Left lung (tissue), 10 donors: ENCODE measurements around the gene SEZ6L2. TPM values are rescaled to one million over a fixed set of nuclear protein-coding genes. Genes with fewer than 3 reads are reported as not detected.
"Not testable (repeated sequence)": the region's sequence is repeated elsewhere in the genome, so short reads cannot be mapped to it uniquely, and the experiment has no call there.

Experiments
- ATAC-seq: fragments of 200-7000 bp; cut with Tn5 transposase; one replicate; pipeline ENCODE4 v1.9.1; 2020; ENCODE audit warnings: moderate library complexity
- DNase-seq, 4 donors: peaks; one replicate each; pipeline ENCODE4 v3.0.0-alpha.2; 2013 to 2020
- H3K27ac ChIP-seq, 2 donors: fragments of 200-600 bp; sonication (generic) in 1 of 2; one replicate each; pipeline versions ENCODE4 v1.5.0 to v1.8.0; 2020 to 2021
- H3K27me3 ChIP-seq, 2 donors: fragments of 200-600 bp; sonication (generic) in 1 of 2; one replicate each; pipeline versions ENCODE4 v1.5.0 to v1.8.0; 2020 to 2021
- H3K36me3 ChIP-seq, 2 donors: fragments of 200-600 bp; sonication (generic) in 1 of 2; one replicate each; pipeline versions ENCODE4 v1.5.0 to v1.8.0; 2020 to 2021
- H3K4me1 ChIP-seq, 2 donors: fragments of 200-600 bp; one replicate each; pipeline ENCODE4 v1.8.0; 2021
- H3K4me3 ChIP-seq, 2 donors: fragments of 200-600 bp; sonication (generic) in 1 of 2; one replicate each; pipeline versions ENCODE4 v1.5.0 to v1.8.0; 2020 to 2021; ENCODE audit warnings: mild to moderate bottlenecking in 1 of 2
- H3K9me3 ChIP-seq, 2 donors: fragments of 200-600 bp; sonication (generic) in 1 of 2; one replicate each; pipeline versions ENCODE4 v1.5.0 to v1.8.0; 2020 to 2021
- CTCF ChIP-seq, 2 donors: fragments of 200-600 bp; sonication (generic) in 1 of 2; IDR thresholded peaks; one replicate each; pipeline versions ENCODE4 v1.5.0 to v1.8.0; 2021; ENCODE audit warnings: antibody characterized with exemption in 2 of 2
- intact Hi-C, 2 donors: fragments of 100-400 bp; cut with DNase I; formaldehyde crosslinking; loops; one replicate each; pipeline versions ENCODE4 v1.11.2 to v1.14.2; 2022
- polyA plus RNA-seq, 6 donors: library from polyadenylated mRNA; unstranded; fragments of 120-200 nt; gene quantifications; one replicate each; pipeline ENCODE4 v1.2.1, GENCODE V29; 2013; ENCODE audit not compliant: insufficient read length in 6 of 6
- total RNA-seq, 2 donors: library from RNA; stranded (reverse); fragmentation: NEBNext Ultra II Directional; extraction: Animal tissue kit (Norgen Biotek cat#: 25700); gene quantifications; one replicate each; pipeline ENCODE4 v1.2.1, GENCODE V29; 2021
- donor health status: DM: no; HTN: yes; CAD: no.
- donor health status: DM: no; HTN: no; CAD: no.

The SEZ6L2 gene
- total and polyA plus RNA-seq, 8 donors, result 4.9 to 30.2 (median 5.8) TPM

- no peak for DNase-seq
- peaks cover 3 to 11% of the 10 kb centered on the region in 2 donors for H3K4me1 ChIP-seq
- no peak for TF ChIP-seq CTCF (IDR thresholded peaks at IDR 0.05)
- H3K27me3 ChIP-seq, result peaks cover 11 to 54% of the 10 kb centered on the region in 2 donors
- H3K9me3 ChIP-seq, result no peaks in the 10 kb centered on the region
- no peak overlapping the region for H3K27ac ChIP-seq
- no peak for ATAC-seq
- intact Hi-C loops, result no loop called here
- H3K4me3 ChIP-seq, result no peak overlapping the region
- H3K36me3 ChIP-seq, result no peaks in the 10 kb centered on the region
Measured at GRCh38 chr16:29875206-29875605, 24.1 kb downstream of the SEZ6L2 start.

DNA sequence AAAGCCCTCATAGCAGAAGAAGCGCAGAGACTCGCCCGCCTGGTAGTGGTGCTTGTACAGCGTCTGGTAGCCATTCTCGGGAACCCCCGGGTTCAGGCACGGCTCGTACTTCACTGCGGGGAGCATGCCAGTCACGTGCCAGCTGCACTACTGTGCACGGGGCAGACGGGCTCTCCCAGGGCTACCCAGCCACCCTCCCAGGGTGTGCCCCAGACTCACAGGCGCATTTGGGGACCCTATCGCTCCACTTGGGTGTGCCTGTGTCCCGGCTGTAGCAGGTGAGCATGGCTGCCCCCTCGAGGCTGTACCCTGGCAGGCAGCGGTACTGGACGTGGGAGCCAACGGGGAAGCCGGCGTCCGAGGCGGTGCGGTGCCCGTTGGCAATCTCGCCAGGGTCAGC lies 26.0 kb downstream of the SEZ6L2 start:
- ATAC-seq (no peak), DNase-seq (no peak)
- Histone ChIP-seq H3K4me3 (no peak overlapping the region), H3K36me3 (no peaks in the 10 kb centered on the region), H3K9me3 (no peaks in the 10 kb centered on the region), H3K27me3 (peaks cover 11 to 35% of the 10 kb centered on the region in 2 donors), H3K4me1 (peaks cover 3 to 11% of the 10 kb centered on the region in 2 donors), H3K27ac (no peak overlapping the region)
- no peak for TF ChIP-seq CTCF (IDR thresholded peaks at IDR 0.05)
- intact Hi-C loops, result no loop called here

- intact Hi-C loops, result no loop called here
Measured at GRCh38 chr16:29871822-29872546, 27.4 kb downstream of the SEZ6L2 start.

DNA sequence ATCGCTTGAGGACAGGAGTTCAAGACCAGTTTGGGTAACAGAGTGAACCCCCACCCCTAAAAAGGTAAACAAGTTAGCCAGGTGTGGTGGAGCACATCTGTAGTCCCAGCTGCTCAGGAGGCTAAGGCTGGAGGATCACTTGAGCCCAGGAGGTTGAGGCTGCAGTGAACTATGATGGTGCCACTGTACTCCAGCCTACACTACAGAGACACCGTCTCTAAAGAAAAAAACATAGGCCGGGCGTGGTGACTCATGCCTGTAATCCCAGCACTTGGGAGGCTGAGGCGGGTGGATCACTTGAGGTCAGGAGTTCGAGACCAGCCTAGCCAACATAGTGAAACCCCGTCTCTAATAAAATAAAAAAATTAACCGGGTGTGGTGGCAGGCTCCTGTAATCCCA lies 30.3 kb downstream of the SEZ6L2 start:
- not testable (repeated sequence) for ATAC-seq, H3K4me3 ChIP-seq, H3K4me1 ChIP-seq, H3K9me3 ChIP-seq, H3K27ac ChIP-seq, DNase-seq, H3K27me3 ChIP-seq, H3K36me3 ChIP-seq
- intact Hi-C loops, result loop anchor here in 1 of 2 donors (10.0 kb wide), 1 partner anchor 56 kb away; the partner anchor contains the start of gene KCTD13

More at GRCh38 chr16:29871822-29872546, 27.4 kb downstream of the SEZ6L2 start:
- DNase-seq (no peak), ATAC-seq (no peak)
- no peak for TF ChIP-seq CTCF (IDR thresholded peaks at IDR 0.05)
- Histone ChIP-seq H3K4me1 (peaks cover 0 to 9% of the 10 kb centered on the region in 2 donors), H3K36me3 (no peaks in the 10 kb centered on the region), H3K27ac (no peak overlapping the region), H3K4me3 (no peak overlapping the region), H3K27me3 (peaks cover 5 to 22% of the 10 kb centered on the region in 2 donors), H3K9me3 (no peaks in the 10 kb centered on the region)

GRCh38 chr16:29868396-29869009 lies 30.8 kb downstream of the SEZ6L2 start:
- intact Hi-C loops, result loop anchor here in 1 of 2 donors (10.0 kb wide), 1 partner anchor 56 kb away; the partner anchor contains the start of gene KCTD13
- Histone ChIP-seq H3K27me3 (no peaks in the 10 kb centered on the region), H3K27ac (no peak overlapping the region), H3K4me1 (peaks cover 0 to 4% of the 10 kb centered on the region in 2 donors), H3K9me3 (no peaks in the 10 kb centered on the region), H3K36me3 (no peaks in the 10 kb centered on the region), H3K4me3 (no peak overlapping the region)
- TF ChIP-seq CTCF (IDR thresholded peaks at IDR 0.05), result no peak
- DNase-seq (no peak), ATAC-seq (no peak)
